ENCODE results near the gene CASP8.
A peak's percentile ranks its signal among the peaks of the same experiment; 100 is the strongest.
"Not testable (repeated sequence)": the region's sequence is repeated elsewhere in the genome, so short reads cannot be mapped to it uniquely, and the experiment has no call there.

The CASP8 gene

DNA sequence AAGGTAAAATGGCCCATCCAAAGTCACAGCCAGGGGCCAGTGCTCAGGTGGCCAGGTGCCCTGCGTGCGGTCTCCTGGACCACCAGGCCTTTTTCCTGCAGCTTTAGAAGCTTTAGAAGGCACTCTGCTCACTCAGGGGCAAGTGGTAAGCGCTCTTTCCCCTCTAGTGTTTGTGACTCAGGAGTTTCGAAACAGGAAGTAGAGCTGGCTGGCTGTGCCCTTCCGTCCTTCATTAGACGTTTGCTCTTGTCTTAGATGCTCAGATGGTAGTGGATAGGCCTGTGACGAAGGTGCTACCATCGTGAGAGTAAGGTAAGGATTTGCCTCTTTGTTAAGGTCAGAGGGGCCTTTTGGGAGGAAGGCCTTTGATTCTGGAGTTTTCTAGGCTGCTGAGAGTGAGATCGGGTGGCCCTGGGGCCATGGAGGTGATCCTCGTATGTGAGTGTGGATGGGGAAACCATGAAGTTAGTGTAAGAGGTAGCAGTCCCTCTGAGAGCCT is at the start of gene CASP8:
CASP8 (plus strand) TSS at position 235 of the 499 bp plus-strand sequence. CDS start 5,951 bp downstream, outside the sequence.
- DNase-seq (ENCODE audit: low read depth, low spot score): no peak

DNA sequence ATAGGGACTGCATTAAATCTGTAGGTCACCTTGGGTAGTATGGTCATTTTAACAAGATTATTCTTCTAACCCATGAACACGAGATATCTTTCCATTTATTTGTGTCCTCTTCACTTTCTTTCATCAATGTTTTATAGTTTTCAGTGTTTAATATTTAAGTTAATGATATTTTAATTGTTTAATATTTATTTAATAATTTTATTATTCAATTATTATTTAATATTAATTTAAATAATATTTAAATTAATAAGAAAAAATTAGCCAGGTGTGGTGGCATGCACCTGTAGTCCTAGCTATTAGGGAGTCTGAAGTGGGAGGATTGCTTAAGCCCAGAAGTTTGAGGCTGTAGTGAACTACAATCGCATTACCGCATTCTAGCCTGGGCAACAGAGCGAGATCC is 44.4 kb upstream of the CASP8 start:
- no peak for DNase-seq (ENCODE audit: low read depth, low spot score)

DNA sequence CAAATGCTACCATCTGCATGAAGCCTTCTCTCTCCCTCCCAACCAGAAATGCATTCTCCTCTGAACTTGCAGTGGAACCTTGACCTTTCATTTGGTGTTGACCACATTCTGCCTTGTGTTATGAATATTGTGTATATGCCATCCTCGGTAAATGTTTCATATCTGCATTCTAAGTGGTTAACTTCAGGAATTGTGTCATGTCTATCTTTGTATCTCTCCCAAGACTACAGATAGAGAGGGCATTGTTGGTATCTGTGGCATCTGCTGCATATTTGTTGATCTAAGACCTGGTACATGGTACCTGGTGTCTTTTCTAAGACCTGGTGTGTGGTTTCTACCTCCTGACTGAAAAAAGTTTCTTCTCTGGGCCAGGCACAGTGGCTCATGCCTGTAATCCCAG is 43.4 kb upstream of the CASP8 start:
- DNase-seq (ENCODE audit: low read depth, low spot score): no peak

DNA sequence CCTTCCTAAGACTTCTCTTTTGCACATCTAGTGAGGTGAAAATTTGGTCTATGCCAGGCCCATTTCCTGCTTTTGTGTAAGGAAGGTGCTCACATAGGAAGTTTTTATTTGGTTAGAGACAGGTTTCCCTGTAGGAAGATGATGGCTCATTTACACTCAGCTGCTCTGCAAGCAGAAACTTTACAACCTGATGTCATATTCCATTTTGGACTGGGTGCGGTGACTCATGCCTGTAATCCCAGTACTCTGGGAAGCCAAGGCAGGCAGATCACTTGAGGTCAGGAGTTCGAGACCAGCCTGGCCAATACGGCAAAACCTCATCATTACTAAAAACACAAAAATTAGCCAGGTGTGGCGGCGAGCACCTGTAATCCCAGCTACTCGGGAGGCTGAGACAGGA is 41.6 kb upstream of the CASP8 start:
- DNase-seq (ENCODE audit: low read depth, low spot score): no peak

DNA sequence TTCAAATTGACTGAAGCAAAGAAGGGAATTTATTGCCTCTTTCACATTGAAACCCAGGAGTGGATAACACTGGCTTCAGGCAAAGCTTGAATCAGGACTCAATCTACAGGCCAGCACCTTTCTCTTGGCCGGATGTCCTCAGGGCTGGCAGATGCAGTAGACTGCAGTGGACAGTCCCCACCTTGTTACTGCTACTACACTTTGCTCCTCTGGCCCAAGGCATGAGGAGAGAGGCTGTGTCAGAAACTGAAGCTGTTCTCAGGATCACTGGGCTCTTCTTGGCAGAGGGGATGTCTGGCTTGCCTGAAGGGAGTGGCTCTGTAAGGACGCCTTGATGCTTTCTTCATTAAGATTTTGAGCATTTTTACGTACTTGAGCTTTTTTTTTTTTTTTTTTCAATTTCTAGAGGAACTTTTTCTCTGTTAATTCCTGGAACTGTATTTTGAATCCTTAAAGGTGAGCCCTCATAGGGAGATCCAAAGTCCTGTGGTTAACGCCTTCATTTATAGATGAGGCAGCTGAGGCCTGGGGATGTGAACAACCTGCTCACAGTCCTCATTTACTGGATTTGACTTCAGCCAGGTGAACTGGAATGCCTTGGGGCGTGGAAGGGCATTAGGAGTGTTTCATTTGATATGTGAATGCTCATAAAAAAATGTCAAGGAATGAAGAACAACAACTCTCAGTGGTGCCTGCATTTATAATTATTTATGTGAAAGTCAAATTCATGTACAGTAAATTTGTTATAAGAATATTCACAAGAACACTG is 40.8 kb upstream of the CASP8 start:
- DNase-seq (ENCODE audit: low read depth, low spot score): no peak

DNA sequence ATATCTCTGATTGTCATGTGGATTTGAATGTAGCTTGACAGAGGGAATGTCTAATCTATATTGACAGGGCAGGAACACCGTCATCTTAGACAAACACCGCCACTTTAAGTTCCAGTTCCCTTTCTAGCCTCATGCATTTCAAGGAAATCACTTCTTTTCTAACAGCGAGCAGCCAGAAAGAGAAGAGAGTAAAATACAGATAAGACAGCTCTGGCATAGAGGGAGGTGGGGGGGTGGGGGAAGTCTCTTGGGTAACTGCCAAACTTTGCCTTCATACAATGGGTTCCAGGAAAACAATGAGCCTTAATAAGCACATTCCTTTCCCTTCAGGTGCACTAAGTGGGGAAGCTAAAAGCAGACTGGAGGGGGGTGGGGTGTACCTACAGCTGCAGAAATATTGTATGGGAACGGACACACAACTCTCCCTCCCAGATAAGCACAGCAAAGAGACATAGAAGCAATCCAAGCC is 40.2 kb upstream of the CASP8 start:
- DNase-seq (ENCODE audit: low read depth, low spot score): peak; percentile 22

DNA sequence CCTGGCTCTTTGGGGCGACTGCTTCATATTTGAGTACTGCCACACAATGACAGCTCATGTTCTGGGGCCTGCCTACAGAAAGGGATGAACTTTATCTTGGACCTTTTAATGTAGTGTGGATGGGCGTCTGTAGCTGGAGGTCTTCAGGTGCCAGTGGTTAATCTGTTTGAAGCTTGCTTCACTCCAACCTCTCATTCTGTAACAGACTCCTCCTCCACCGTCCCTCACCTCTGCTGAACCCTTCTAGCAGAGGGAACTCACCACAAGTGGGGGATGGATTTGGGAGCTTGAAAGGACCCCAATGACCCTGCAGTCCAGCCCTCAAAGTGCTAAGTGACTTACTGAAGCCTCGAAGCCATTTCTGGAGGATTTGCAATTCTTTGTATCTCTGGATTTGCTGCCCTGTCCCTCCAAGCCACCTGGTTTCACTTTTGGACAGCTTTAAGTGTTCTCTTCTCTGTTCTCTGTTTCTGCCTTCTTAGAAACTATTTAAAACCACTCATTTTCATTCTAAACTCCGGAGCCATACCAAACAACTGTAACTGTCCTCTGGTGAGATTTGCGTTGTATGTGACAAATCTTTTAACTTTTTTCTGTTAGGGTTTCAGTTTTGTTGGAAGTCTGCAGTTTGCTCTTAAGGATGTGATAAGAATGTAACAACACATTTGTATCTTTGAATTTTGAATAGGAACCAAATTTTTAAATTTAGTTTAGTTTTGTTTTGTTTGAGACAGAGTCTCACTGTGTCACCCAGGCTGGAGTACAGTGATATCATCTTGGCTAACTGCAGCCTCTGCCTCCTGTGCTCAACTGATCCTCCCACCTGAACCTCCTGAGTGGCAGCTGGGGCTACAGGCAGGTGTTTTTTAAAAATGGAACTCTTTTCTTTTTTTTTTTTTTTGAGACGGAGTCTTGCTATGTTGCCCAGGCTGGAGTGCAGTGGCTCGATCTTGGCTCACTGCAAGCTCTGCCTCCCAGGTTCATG is 37.0 kb upstream of the CASP8 start:
- no peak for DNase-seq (ENCODE audit: low read depth, low spot score)

DNA sequence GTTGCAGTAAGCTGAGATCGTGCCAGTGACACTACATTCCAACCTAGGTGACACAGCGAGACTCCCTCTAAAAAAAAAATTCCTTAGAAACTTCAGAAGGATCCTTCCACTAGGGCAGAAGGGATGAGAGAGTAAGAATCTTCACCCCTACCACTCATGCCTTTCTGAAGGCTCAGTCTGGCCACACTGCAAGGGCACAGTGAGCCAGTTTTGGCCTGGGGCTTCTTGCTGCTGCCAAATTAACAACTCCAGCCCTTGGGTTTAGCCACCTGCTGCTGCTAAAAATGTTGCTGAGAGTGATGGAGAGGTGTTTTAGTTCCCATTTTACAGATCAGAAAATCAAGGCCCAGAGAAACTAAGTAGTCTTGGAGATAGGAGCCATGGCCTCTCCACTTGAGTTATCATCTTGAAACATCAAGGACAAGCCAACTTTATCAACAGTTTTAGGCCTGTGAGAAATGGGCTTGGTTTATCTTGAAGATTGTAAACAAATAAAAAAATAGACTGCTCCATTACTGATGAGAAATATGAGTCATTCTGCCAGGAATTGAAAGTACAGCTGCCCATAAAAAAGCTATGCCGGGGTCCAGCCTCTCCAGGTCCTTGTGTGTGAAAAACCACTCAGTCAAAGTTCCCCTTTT is 31.9 kb upstream of the CASP8 start:
- peak; percentile 35 for DNase-seq (ENCODE audit: low read depth, low spot score)

DNA sequence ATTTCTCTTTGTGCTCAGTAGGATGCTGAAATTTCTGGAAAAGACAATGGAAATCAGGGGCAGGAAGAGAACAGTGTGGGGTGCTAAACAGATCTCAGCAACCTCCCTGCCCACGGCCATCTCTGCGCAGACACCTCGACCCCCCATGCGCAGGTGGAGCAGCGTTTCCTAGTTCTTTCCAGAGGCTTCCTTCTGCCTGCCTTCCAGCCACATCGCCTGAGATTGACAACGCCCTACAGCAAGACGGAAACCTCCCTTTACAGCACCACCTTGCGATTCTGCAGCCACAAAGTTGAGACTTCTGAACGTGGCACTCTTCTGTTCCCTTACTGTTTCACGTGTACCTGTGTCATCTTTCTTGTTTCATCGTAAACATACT is 31.4 kb upstream of the CASP8 start:
- no peak for DNase-seq (ENCODE audit: low read depth, low spot score)

DNA sequence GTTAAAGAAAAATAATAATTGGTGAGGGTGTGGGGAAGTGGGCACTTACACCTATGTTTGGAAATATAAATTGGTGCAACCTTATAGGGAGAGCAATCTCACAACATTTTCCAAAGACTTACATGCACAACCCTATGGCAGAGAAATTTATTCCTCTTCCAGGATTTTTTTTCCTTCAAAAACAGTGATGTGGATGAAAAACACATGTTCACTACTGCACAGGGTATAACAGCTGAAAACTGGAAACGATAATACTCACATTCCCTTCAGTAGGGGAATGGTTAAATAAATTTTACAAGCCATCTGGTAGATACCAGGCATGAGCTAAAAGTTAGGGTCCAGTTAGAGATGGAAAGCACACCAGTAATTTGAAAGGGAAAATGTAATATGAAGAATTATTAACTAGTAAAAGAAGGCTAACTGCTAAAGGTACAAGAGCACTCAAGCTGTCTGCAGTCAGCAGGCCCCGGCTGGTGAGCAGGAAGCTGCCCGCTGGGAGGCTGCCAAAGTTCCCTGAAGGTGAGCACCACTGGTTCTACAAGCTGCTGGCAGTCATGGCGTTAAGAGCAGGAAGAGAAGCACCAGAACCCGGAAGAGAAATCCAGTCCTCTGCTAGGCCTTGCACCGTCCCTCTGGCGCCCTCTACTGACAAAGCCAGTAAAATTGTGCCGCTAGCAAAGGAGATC is 28.4 kb upstream of the CASP8 start:
- DNase-seq (ENCODE audit: low read depth, low spot score): peak; percentile 85

DNA sequence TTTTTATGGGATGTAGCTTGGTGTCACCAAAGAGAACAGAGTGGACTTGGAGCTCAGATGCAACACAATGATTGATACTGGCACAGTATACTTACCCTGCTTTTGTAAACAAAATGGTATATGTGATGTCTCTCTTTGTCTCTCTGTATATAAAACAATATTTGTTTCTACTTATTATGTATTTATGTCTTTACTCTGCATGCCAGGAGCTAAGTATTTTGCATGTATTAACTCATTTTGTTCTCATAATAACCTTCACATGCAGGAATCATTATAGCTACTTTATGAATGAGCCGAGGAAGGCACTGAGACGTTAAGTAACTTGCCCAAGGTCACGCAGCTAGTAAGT is 27.9 kb upstream of the CASP8 start:
- no peak for DNase-seq (ENCODE audit: low read depth, low spot score)

DNA sequence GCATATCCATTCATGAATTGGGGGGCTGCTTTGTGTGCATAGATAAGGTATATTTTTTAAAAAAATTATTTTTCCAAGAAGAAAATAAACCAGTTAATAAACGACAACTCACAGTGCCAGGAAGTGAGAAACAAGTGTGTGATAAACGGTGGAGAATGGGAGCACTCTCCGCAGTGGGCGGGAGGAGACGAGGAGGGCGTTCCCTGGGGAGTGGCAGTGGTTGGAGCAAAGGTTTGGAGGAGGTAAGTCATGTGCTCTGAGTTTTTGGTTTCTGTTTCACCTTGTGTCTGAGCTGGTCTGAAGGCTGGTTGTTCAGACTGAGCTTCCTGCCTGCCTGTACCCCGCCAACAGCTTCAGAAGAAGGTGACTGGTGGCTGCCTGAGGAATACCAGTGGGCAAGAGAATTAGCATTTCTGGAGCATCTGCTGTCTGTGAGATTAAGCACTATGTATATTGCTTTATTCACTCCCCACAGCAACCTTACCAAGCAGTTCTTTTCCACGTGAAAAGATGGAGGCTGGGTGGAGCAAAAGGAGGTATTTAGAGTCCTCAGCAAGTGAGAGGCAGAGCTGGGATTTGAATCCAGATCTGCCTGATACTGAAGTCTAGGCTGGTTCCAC is 27.0 kb upstream of the CASP8 start:
- no peak for DNase-seq (ENCODE audit: low read depth, low spot score)

DNA sequence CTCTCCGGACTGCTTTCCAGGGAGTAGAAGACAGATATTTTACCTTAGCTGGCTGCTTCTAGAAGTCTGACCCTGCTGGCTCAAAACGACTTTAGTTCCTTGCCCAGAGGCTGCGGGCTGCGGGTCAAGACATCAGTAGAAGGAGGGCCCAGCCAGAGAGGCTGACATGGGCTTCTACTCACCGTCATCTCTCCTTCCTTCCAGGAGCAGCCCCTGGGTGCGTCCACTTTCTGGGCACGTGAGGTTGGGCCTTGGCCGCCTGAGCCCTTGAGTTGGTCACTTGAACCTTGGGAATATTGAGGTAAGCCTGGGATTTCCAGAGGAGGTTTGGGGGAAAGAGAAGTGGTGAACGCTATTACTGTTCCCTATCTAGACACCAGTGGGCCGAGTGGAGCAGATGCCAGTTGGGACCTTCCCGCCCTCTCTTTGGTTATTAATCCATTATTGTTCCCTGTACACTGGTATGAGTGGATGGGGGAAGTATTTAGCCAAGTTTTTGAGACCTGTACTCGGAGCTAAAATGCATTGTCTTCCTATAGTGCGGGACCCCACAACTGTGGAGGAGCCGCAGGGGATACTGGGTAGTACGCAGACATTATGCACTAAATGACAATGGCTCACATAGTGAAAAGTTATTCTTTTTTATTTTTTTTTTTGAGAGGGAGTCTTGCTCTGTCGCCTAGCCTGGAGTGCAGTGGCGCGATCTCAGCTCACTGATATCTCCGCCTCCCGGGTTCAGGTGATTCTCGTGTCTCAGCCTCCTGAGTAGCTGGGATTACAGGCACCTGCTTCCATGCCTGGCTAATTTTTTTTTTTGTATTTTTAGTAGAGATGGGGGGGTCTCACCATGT is 26.3 kb upstream of the CASP8 start:
- no peak for DNase-seq (ENCODE audit: low read depth, low spot score)

DNA sequence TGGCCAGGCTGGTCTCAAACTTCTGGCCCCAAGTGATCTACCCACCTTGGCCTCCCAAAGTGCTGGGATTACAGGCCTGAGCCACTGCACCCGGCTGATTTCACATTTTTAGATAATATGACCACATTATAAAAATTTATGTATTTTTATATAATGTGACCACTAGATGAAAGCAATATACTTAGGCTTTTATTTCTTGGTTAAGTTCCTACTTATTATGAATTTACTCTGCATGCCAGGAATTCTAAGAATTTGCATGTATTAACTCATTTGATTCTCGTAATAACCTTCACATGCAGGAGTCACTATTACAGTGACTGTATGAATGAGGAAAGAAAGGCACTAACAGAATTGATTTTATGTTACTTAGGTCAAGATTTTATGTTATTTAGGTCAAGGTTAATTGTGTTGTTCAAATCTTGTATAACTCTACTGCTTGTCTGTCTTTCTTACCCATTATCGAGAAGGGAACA is 25.6 kb upstream of the CASP8 start:
- no peak for DNase-seq (ENCODE audit: low read depth, low spot score)

DNA sequence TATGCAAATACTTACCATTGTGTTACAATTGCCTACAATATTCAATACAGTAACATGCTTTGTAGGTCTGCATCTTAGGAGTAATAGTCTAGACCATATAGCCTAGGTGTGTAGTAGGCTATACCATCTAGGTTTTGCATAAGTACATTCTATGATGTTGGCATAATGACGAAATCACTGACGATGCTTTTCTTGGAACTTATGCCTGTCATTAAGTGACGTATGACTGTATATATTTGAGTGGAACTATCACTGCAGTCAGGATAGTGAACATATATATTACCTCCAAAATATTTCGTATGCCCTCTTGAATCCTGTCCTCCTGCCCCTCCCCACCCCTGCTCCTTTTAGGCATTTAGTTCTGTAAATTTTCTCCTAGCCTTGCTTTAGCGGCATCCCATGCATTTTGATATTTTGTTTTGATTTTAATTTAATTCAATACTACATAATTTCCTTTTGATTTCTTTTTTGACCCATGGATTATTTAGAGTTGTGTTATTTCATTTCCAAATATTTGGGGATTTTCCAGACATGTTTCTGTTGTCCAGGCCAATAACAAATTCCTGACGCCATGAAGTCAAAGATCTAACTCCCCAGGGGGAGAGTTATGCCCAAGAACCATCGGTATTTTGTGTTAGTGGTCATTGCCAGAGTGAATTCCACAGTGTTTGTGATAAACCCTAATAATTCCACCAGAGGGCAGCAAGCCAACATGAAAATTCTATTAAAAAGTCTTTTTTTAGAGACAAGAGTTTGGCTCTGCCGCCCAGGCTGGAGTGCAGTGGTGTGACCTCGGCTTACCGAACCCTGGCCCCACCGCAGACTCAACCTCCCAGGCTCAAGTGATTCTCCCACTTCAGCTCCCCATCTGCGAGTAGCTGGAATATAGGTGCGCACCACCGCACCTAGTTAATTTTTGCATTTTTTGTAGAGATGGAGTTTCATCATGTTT is 24.2 kb upstream of the CASP8 start:
- peak; percentile 86 for DNase-seq (ENCODE audit: low read depth, low spot score)

DNA sequence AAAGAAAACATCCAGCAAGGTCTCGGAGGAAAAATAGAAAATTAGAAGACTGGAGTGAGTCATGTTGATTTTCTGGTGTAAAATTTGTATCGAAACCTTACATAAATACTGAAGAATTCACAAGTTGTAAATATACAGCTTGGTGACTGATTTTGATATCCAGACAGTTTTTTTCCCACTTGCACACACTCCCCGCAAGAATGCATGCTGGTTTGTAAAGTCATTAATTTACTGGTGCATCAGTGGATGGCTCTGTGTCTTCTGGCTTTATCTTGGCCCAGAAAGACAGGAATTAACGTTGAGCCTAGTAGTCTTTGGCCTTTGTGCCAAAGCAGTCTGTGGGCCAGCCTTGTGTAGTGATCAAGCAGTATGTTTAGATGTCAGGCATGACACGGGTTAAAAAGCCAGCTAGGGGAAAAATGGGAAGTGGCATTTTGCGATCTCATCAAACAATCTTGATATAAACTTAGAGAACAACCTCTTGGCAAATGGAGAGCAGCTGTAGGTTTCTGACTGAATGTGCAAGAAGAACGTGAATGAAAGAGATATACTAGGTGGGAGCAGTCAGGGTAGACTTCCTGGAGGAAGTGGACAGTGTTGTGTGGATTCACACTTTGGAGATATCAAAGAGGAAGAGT is 22.7 kb upstream of the CASP8 start:
- no peak for DNase-seq (ENCODE audit: low read depth, low spot score)

DNA sequence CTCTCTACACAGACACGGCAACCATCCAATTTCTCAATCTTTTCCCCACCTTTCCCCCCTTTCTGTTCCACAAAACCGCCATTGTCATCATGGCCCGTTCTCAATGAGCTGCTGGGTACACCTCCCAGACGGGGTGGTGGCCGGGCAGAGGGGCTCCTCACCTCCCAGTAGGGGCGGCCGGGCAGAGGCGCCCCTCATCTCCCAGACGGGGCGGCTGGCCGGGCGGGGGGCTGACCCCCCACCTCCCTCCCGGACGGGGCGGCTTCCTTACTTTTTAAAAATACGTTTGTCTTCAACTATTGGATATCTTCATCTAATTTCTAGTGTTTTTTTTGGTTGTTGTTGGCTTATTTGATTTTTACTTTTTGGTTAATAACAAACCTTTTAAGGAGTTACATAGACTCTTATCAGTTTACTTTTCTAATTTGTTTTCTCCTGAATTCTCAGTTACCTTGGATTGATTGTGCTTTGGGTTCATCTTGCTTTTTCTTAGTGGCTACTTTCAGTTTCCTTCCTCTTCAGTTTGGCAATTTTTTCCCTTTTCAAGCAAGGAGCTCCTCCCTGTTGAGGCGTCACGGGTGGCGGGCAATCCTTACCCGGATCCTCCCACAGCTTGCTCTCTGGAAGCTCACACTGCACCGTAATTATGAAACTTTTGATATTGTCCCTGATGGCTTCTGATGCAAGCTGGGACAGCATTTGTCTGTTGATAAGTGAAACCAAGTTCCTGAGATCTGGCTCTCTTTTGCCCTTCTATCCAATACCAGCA is 21.0 kb upstream of the CASP8 start:
- DNase-seq (ENCODE audit: low read depth, low spot score): not testable (repeated sequence)

Data from astrocyte of the hippocampus (primary cell).